HUDEP-2 (cell line): ENCODE results near the gene MARCHF4.
A peak's percentile ranks its signal among the peaks of the same experiment; 100 is the strongest.
"Not testable (repeated sequence)": the region's sequence is repeated elsewhere in the genome, so short reads cannot be mapped to it uniquely, and the experiment has no call there.

Experiments used
- DNase-seq, 76 experiments: peaks; one replicate each; lab custom pipeline; 2025; ENCODE audit not compliant: unreplicated experiment in 76 of 76; lab: John Stamatoyannopoulos, UW

Gene MARCHF4

DNA sequence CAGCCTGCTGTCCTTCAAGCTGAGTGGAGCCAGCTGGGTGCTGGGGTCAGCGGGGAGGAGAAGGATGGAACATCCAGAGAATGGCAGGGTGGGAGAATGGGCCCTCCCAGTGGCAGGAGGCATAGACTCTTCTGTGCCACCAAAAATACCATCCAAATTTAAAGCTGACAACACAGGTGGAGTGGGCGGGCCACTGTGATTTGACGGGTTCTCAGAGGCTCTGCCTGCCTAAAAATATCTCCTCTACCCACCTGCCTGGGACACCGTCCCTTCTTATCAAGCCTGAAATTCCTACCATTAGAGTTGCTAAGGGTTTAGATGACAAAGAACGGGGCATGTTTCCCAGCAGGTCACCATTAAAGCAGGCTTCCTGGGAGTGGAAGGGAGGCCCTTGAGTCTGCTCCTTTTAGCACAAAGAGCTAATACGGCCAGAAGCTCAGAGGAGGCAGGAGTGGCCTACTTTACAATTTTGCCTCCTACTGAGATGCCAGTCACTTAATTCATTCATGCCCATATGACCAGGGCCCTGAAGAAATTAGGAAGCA is 19.8 kb upstream of the MARCHF4 start:
- no peak for DNase-seq

- DNase-seq: no peak
Measured at GRCh38 chr2:216391401-216391800, 19.1 kb upstream of the MARCHF4 start.

DNA sequence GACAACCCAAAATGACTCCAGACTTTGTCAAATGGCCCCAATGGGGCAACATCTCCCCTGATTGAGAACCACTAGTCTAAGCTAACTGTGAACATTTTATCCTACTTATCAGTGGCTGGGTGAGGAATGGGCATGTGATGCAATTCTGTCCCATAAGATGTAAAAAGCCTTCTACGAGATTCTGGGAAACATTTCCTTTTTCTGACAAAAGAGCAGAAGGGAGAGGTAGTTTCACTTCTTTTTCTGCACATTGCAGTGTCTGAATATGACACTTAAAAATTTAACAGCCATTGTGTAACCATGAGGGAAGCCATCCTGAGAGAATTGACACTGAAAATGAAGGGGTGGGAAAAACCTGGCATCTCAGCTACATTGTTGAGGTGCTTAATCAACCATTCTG is 17.3 kb upstream of the MARCHF4 start:
- DNase-seq: no peak

DNA sequence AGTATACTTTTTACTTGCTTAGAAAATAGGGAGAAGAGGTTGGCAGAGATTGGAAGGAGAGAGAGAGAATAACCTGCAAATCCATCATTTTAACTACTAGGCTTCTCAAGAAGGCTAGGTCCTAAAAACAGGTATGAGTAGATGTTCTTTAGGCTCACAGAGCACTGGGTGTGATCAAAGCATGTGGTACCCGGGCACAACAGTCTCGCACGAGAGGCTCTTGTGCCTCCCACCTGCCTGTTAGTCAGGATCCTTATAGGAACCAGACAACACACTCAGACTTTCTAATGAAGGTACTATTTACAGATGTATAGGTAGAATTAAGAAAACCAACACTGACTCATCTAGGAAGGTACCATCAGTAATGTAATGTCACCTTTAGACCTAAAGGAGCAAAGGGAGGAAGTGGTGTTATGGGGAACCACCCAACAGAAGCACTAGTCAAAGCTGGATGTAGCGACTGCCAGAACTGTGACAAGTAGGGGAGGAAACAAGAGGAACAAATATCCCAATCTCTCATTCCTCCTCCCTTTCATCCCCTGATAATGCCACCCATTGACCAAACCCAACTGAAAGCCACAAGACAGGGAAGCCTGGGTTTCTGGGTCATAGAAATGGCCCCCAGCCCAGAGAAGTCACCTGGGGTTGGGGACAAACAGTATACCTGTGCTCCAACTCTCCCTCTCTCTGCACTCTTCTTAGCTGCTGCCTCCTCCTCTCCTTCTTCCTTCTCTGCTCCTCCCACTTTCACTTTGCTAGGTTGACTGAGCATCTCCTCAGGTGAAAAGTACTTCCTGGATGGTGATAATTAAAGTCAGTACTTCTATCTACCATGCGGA is 16.0 kb upstream of the MARCHF4 start:
- DNase-seq: no peak

GRCh38 chr2:216387262-216387661 is 15.0 kb upstream of the MARCHF4 start:
- DNase-seq: no peak

DNA sequence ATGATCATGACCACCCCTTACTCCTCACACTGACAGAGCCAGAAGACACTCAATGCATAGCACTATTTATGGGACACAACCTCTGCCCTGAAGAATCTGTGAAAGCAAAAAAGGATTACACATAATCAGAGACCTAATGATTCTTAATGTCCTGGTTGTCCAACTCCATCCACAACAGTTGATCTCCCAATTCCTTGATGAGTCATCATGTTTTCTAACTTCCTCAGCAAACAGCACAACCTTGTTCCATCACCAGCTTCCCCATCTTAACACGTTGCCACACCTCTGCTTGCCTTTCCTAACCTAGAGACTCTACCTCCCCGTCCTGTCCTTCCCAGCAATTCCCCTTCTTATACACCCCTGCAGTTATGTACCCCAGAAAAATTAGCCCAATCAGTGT is 13.2 kb upstream of the MARCHF4 start:
- no peak for DNase-seq

GRCh38 chr2:216384409-216384808 is 12.1 kb upstream of the MARCHF4 start:
- not testable (repeated sequence) for DNase-seq

DNA sequence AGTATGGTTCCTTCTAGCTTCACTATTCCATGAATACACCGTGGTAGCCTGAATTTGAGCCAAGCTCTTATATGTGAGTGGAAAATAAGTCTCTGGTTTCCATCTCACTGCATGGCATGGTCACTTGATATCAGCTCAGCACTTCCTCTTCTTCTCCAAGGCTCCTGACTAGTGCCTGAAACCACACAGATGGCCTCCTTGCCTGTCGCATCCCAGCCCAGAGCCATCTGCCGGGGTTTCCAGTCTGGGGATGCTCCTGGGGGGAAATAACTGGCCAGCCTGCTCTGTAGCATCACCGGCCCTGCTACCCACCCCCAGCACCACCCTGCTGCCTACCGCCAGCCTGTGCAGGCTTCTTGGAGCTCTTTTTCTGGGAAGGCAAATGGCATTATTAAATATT is 7.7 kb upstream of the MARCHF4 start:
- no peak for DNase-seq

DNA sequence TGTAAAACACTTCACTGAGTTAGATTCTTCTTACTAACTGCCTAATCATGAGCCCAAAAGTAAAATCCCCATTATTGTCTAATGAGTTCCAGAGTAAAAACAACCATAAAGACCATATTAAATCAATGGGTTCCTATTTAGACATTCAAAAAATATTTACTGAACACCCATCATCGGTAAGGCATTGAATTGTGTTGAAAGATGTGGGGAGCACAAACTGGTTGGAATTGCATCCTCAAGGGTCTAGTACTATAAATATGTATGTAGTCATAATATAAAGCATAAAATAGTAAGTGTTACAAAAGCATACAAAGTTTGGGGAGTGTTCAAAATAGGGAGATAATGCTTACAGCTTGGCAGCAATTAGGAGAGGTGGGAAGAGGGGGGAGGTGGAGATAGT is 3.0 kb upstream of the MARCHF4 start:
- no peak for DNase-seq

DNA sequence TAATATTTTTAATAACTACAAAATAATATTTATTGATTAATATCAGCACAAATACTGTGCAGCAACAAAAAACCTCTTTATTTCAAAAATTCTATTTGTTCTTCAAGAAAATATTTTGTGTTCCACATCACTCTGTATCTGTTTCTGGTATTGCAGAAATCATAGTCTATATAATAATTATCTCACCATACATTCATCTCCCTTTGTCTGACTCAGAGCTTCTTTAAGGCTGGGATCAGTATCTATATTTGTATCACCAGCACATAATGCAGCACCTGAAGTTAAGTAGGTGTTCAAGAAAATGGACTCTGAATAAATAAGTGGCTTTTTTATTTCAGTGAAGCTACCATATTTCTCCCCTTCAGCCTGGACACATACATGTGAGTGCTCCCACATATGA is 1.6 kb upstream of the MARCHF4 start:
- DNase-seq: no peak

- DNase-seq: no peak
Measured at GRCh38 chr2:216372761-216373291, 543 bp upstream of the MARCHF4 start.

DNA sequence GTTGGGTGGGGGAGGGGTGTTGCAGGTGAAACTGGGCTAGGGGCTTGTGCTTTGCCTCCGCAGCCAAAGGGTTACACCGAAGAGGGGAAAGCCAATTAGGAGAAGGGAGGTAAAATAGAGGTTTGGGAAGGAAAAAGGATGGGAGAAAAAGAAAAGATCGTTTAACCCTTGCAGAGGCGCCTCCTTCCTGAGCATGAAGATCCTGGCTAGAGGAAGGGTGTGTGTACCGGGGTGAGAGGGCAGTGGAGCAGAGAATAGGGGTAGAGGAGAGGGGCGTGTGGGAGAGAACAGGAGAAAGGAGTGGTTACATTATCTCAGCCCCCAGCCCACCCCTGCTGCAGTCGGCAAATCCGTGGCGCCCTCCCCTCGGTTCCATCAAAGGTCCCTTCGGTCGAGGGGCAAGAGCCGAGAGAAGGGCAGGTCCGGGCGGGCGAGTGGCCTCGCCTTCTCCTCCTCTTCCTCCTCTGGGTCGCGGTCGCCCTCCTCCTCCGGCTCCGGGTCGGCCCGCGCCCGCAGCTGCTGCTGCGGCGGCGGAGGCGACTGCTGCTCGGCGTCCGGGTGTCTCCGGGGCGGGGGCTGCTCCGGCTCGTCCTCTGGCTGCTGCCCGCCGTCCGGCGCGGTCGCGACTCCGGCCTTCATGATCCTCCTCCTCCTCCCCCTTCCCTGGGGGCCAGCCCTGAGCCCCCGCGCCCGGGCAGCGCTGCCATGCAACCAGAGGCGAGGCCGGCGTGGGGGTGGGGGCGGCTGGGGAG is 1.1 kb downstream of the MARCHF4 start:
- DNase-seq: no peak

- DNase-seq: no peak
Measured at GRCh38 chr2:216369821-216370220, 2.5 kb downstream of the MARCHF4 start.

GRCh38 chr2:216366777-216367471 is 5.4 kb downstream of the MARCHF4 start:
- no peak for DNase-seq

DNA sequence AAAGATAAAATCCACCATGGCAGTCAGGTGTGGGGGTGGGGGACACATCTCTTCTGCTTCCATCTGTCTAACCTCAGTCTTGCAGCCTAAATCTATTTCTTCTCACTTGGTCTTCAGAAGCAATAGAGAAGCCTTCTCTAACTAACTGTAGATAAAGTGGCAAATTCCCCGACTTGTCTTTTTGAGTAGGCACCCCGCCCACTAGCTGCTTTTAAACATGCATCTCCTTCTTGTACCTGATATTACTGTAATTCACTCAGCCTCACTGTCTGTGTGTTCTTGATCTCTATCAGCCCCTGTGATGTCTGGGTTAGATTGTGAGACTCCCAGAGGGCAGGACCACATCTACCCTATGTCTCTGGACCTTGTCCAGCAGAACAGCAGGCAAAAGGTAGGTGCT is 6.8 kb downstream of the MARCHF4 start:
- no peak for DNase-seq

GRCh38 chr2:216363221-216363620 is 9.1 kb downstream of the MARCHF4 start:
- DNase-seq: no peak

- no peak for DNase-seq
Measured at GRCh38 chr2:216362730-216363129, 9.6 kb downstream of the MARCHF4 start.

DNA sequence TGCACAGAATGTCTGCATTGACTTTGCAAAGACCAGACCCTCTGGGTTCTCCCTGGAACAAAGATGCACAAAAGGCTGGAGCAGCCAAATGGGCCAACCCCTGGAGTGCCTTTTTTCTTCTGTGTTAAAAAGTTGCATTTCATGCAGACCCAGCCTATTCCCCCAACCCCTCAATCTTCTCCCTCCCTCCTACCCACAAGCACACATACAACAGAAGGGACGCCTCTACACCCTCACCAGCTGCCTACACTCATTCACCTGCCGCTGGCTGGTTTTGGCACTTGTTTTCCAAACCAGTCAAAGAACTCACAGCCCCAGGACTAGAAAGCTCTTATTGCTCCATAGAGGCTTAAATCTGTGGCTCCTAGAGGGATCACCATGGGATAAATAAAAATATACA is 16.6 kb downstream of the MARCHF4 start:
- DNase-seq: no peak

- DNase-seq: no peak
Measured at GRCh38 chr2:216354306-216354705, 18.0 kb downstream of the MARCHF4 start.

GRCh38 chr2:216352653-216353270 is 19.5 kb downstream of the MARCHF4 start:
- DNase-seq: peak in 2 of 76 experiments; percentile 2 to 5
